Ectodermal cell (in vitro differentiated cells): ENCODE results near the gene LMO1.
A peak's percentile ranks its signal among the peaks of the same experiment; 100 is the strongest.

Source experiments
- H3K27ac ChIP-seq: 2 replicates; pipeline ENCODE4 v1.7.0; 2013; ENCODE audit warnings: mild to moderate bottlenecking, low read depth, low read length; ENCODE audit not compliant: insufficient read depth, poor library complexity, severe bottlenecking
- H3K27me3 ChIP-seq: 2 replicates; pipeline ENCODE4 v1.7.0; 2013; ENCODE audit warnings: mild to moderate bottlenecking, low read length; ENCODE audit not compliant: insufficient read depth, control insufficient read depth, poor library complexity, severe bottlenecking
- H3K36me3 ChIP-seq: one replicate; pipeline ENCODE4 v1.7.0; 2013; ENCODE audit warnings: low read length; ENCODE audit not compliant: control insufficient read depth, insufficient read depth
- H3K4me1 ChIP-seq: one replicate; pipeline ENCODE4 v1.7.0; 2013; ENCODE audit warnings: low read length; ENCODE audit not compliant: control insufficient read depth, insufficient read depth
- H3K4me3 ChIP-seq: 2 replicates; pipeline ENCODE4 v1.7.0; 2013; ENCODE audit warnings: low read depth, low read length, control low read depth; ENCODE audit not compliant: insufficient read depth
- H3K9me3 ChIP-seq: 2 replicates; pipeline ENCODE4 v1.7.0; 2013; ENCODE audit warnings: mild to moderate bottlenecking, low read length, moderate library complexity; ENCODE audit not compliant: control insufficient read depth
- WGBS, 2 experiments: methylation state at CpG; one replicate each; pipeline ENCODE4 v1.1.7; 2013; ENCODE audit warnings: missing lambda C conversion rate in 2 of 2; 5-methylcytosine and 5-hydroxymethylcytosine counted together

LMO1 gene

GRCh38 chr11:8281266-8281665 lies 17.6 kb upstream of the LMO1 start:
- WGBS, 2 experiments = 90 to 100% methylated on average over 1 to 2 of the region's 2 CpGs
- Histone ChIP-seq H3K4me3 (no peak overlapping the region), H3K27me3 (peaks cover 7% of the 10 kb centered on the region), H3K4me1 (peaks cover 17% of the 10 kb centered on the region), H3K36me3 (no peaks in the 10 kb centered on the region), H3K9me3 (no peaks in the 10 kb centered on the region), H3K27ac (no peak overlapping the region)

GRCh38 chr11:8277691-8278090 lies 14.0 kb upstream of the LMO1 start:
- WGBS, 2 experiments = 88 to 94% methylated on average over 7 of the region's 7 CpGs
- H3K27me3 ChIP-seq = peaks cover under 1% of the 10 kb centered on the region
- peaks cover 3% of the 10 kb centered on the region for H3K9me3 ChIP-seq
- H3K4me3 ChIP-seq = no peak overlapping the region
- no peaks in the 10 kb centered on the region for H3K36me3 ChIP-seq
- H3K27ac ChIP-seq = no peak overlapping the region
- H3K4me1 ChIP-seq = peaks cover 3% of the 10 kb centered on the region

- Histone ChIP-seq H3K9me3 (peaks cover 3% of the 10 kb centered on the region), H3K36me3 (no peaks in the 10 kb centered on the region), H3K27ac (no peak overlapping the region), H3K4me3 (no peak overlapping the region), H3K27me3 (no peaks in the 10 kb centered on the region), H3K4me1 (no peaks in the 10 kb centered on the region)
- WGBS, 2 experiments = 93 to 98% methylated on average over 4 of the region's 4 CpGs
Measured at GRCh38 chr11:8276528-8276927, 12.8 kb upstream of the LMO1 start.

GRCh38 chr11:8273287-8273686 lies 9.6 kb upstream of the LMO1 start:
- Histone ChIP-seq H3K27me3 (peaks cover 22% of the 10 kb centered on the region), H3K4me3 (no peak overlapping the region), H3K4me1 (no peaks in the 10 kb centered on the region), H3K27ac (no peak overlapping the region), H3K9me3 (peaks cover 3% of the 10 kb centered on the region), H3K36me3 (no peaks in the 10 kb centered on the region)

GRCh38 chr11:8271106-8271886 lies 7.6 kb upstream of the LMO1 start:
- H3K36me3 ChIP-seq = no peaks in the 10 kb centered on the region
- no peak overlapping the region for H3K27ac ChIP-seq
- H3K4me1 ChIP-seq = peaks cover 5% of the 10 kb centered on the region
- H3K9me3 ChIP-seq = peaks cover 3% of the 10 kb centered on the region
- no peak overlapping the region for H3K4me3 ChIP-seq
- H3K27me3 ChIP-seq = peaks cover 42% of the 10 kb centered on the region
- 90 to 94% methylated on average over 5 of the region's 5 CpGs for WGBS, 2 experiments

- Histone ChIP-seq H3K36me3 (no peaks in the 10 kb centered on the region), H3K9me3 (peaks cover 1% of the 10 kb centered on the region), H3K27ac (no peak overlapping the region), H3K27me3 (peaks cover 52% of the 10 kb centered on the region), H3K4me1 (peaks cover 12% of the 10 kb centered on the region), H3K4me3 (no peak overlapping the region)
- WGBS, 2 experiments = 54 to 57% methylated on average over 4 of the region's 5 CpGs
Measured at GRCh38 chr11:8269636-8270035, 6.0 kb upstream of the LMO1 start.

- H3K4me3 ChIP-seq = peak overlapping the region; percentile 29
- H3K36me3 ChIP-seq = no peaks in the 10 kb centered on the region
- H3K27ac ChIP-seq = no peak overlapping the region
- 17 to 19% methylated on average over 65 of the region's 65 CpGs for WGBS, 2 experiments
- no peaks in the 10 kb centered on the region for H3K9me3 ChIP-seq
- peaks cover 12% of the 10 kb centered on the region for H3K4me1 ChIP-seq
- H3K27me3 ChIP-seq = peaks cover 58% of the 10 kb centered on the region
Measured at GRCh38 chr11:8268530-8269400, 5.1 kb upstream of the LMO1 start.

- Histone ChIP-seq H3K4me1 (peaks cover 12% of the 10 kb centered on the region), H3K27me3 (peaks cover 63% of the 10 kb centered on the region), H3K9me3 (no peaks in the 10 kb centered on the region), H3K27ac (no peak overlapping the region), H3K4me3 (peak overlapping the region; percentile 29), H3K36me3 (no peaks in the 10 kb centered on the region)
- 3% methylated on average over 74 of the region's 74 CpGs for WGBS, 2 experiments
Measured at GRCh38 chr11:8267831-8268529, 4.3 kb upstream of the LMO1 start.

GRCh38 chr11:8267280-8267679 lies 3.6 kb upstream of the LMO1 start:
- Histone ChIP-seq H3K4me3 (peak overlapping the region; percentile 29), H3K9me3 (no peaks in the 10 kb centered on the region), H3K27me3 (peaks cover 67% of the 10 kb centered on the region), H3K36me3 (no peaks in the 10 kb centered on the region), H3K27ac (no peak overlapping the region), H3K4me1 (peaks cover 13% of the 10 kb centered on the region)
- WGBS, 2 experiments = 89 to 92% methylated on average over 5 of the region's 5 CpGs
